Stimulated activated CD8-positive, alpha-beta memory T cell treated with anti-CD3 and anti-CD28 coated beads, Interleukin-12 subunit alpha, Interleukin-12 subunit beta, amount 100 ng/mL, for 24 hours (primary cell): ENCODE results near the gene ZNF445.
"Not testable (repeated sequence)": the region's sequence is repeated elsewhere in the genome, so short reads cannot be mapped to it uniquely, and the experiment has no call there.

Source experiments
- DNase-seq: peaks from one replicate; pipeline ENCODE4 v3.0.0-alpha.2; 2020; ENCODE audit errors: extremely low read depth

The ZNF445 gene

GRCh38 chr3:44477312-44478030 lies at the start of gene ZNF445:
TSS of gene ZNF445 (minus strand) at chr3:44477670. CDS start at chr3:44455549, 22,121 bp downstream.
- DNase-seq, result peak; percentile 56

- no peak for DNase-seq
These were observed 47.6 kb upstream of the ZNF445 start for GRCh38 chr3:44525060-44525459.

- no peak for DNase-seq
These were observed 45.0 kb upstream of the ZNF445 start for GRCh38 chr3:44522494-44522933.

DNA sequence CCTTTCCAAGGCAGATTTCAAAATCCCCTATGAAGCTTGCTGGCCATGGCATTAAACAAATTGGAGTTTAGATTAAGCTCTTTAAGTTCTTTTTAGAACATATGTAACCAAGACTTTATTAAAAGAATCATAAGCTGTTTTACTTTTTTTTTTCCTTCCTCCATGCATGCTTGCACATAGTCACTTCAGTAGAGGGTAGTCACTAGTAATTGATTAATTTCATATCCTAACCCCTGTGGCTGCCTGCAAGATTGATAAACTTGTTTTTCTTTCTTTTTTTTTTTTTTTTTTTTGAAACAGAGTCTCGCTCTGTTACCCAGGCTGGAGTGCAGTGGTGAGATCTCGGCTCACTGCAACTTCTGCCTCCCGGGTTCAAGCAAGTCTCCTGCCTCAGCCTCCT lies 44.3 kb upstream of the ZNF445 start:
- no peak for DNase-seq

DNA sequence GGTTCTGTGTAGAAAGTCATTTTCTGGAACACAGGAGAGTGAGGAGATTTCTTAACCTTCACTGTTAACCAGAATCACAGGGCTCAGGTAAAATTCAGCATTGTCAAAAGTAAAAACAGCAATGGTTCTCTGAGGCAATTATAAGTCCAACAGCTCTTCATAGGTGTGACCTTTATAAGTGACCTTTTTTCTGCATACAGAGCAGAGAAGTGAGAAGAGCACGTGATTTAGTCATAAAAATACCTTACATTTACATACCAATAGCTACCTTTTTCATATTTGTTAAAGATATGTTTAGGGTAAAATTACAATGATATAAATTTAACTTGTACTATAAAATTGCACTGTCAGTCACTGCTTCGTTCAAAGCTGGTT lies 41.3 kb upstream of the ZNF445 start:
- DNase-seq, result no peak

DNA sequence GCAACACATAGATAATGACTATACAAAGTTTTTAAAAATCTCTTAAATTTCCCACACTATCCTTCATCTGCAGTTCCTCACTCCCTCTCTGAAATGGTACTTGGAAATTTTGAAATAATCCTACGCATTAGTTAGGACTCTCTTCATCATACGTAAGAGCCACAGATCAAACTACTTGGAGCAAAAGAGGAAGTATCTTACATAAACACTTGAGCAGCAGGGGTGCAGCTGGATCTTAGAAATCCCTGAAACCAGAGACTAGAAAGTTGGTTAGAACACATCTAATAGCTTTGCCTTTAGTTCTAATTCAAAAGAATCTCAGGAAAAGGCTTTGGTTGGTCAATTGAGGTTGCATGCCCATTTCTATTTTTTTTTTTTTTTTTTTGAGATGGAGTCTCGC lies 38.8 kb upstream of the ZNF445 start:
- no peak for DNase-seq

DNA sequence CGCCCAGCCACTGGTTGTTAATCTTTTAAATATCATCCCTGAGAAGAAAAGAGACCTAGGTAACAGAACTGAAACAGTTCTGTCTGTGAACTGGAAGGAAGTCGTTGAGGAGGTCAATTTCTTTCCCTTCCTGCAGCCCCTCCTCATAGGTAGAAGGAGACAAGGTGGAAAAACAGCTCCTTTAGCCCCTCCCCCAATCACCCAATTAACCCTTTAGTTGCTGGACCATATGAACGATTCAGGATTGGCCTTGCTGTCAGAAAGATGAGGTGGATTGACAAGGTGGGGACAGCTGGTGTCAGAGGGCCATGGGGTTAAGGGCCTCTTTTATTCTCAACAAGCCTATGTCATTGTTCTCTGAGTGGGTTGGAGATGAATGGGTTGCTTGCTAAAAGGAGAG lies 36.0 kb upstream of the ZNF445 start:
- no peak for DNase-seq

GRCh38 chr3:44511238-44511566 lies 33.7 kb upstream of the ZNF445 start:
- no peak for DNase-seq

DNA sequence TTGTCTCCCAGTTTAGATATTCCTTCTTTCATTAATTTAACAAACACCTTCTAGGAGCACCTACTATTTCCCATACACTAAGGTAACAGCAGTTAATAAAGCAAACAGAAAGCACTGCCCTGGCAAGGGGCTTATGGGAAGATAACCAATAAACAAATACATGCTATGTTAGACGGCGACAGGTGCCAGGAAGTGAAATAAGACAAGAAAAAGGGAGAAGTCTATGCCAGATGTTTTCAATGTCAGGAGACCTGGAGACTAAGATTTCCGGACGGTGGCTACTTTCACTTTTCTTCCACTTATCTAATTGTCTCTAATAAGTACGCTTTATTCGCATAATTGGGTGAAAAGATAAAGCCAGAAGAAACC lies 32.5 kb upstream of the ZNF445 start:
- no peak for DNase-seq

DNA sequence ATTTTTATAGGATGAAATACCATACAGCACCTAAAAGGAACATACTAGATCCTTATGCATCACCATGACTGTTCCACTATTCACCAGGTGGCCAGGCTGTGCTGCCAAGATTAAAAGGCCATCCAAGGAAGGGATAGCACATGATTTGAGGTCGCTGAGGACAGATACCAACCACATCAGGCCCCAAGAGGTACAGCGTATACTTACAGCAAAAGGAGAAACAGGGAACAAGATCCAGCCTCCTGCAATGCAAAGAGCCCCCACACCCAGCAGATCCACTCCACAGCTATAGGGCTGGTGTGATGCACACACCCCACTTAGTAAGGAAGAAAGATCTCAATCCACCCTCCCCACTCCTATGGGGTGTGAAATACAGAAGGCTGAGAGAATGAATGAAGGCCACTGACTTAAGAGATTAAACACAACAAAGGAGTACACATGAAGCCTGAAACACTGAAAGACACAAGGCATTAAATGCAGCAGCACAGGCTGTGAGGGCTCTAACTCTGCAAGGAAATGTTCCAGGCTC lies 32.0 kb upstream of the ZNF445 start:
- DNase-seq, result no peak

DNA sequence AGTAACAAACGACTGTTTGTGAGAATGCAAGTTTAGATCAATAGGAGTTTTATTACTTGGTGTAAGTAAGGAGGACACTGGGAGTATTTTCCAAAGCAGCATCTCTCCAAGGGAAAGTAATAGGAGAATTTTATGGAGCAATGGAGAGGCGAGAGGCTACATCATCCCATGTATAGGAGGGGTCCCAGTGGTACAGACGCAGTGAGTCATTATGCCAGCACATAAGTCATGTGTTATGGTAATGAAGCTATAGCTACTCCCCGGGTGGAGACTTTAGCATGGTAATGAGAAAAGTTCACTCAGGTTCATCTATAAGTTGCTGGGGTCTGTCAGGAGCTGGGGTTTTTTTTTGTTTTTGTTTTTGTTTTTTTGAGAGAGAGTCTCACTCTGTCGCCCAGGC lies 29.5 kb upstream of the ZNF445 start:
- no peak for DNase-seq

DNA sequence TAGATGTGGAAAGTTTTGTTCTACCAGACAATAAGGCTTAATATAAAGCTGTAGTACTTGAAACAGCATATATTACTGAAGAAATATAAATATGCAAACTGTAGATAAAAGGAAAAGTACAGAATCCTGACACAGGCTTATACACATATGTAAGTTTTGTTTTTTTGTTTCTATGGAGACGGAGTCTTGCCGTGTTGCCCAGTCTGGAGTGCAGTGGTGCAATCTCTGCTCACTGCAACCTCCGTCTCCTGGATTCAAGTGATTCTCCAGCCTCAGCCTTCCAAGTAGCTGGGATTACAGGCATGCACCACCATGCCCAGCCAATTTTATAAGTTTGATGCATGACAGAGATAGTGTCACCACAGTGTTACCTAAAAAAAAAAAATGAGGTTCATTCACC lies 29.1 kb upstream of the ZNF445 start:
- no peak for DNase-seq

DNA sequence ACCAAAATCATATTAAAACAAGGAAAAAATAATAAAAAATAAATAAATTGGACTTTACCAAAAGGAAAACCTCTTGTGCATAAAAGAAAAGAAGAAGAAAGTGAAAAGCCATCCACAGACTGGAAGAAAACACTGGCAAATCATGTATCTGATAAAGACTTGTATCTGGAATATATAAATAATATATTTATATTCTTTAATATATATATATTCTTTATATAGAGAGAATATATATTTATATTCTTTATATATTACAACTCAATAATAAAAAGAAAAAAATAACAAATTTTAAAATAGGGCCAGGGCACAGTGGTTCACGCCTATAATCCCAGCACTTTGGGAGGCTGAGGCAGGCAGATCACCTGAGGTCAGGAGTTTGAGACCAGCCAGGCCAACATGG lies 27.1 kb upstream of the ZNF445 start:
- no peak for DNase-seq

- DNase-seq, result not testable (repeated sequence)
These were observed 25.7 kb upstream of the ZNF445 start for GRCh38 chr3:44503178-44503577.

DNA sequence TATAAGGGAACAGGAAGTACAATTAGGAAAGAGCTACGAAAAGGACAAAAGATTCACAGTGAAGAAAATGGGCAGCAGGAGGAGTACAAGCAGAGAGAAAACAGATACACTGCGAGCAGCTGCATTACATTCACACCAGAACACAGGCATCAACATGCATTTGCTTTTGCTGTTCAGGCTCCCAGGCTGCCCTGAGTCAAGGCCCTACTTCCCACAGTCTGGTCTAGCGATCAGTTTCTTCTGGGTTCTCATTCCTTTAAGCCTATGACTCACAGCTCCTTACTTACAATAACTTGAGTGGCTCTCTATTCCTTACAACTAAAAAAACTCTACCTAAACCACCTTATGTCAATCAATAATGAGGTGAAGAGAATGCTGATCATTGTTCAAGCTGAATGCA lies 24.5 kb upstream of the ZNF445 start:
- DNase-seq, result no peak

- not testable (repeated sequence) for DNase-seq
These were observed 22.4 kb upstream of the ZNF445 start for GRCh38 chr3:44499899-44500168.

DNA sequence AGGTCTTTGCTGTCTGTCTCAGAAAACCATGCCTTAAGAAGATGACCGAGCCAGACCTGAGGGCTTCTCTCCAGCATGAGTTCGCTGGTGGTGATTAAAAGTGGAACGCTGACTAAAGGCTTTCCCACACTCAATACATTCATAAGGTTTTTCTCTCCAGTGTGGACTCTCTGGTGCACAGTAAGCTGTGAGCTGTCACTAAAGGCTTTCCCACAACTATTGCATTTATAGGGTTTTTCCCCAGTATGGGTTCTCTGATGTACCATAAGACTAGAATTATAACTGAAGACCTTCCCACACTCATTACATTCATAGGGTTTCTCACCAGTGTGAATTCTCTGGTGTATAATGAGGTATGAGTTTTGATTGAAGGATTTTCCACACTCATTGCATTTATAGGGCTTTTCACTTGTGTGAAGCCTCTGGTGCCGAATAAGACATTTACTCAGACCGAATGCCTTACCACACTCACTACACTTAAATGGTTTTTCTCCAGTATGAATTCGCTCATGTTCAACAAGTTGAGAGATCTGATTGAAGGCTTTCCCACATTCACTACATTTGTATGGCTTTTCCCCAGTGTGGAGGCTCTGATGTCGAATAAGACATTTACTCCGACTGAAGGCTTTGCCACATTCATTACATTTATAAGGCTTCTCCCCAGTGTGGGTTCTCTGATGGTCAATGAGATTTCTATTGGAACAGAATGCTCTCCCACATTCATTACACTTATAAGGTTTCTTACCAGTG lies 21.9 kb upstream of the ZNF445 start:
- no peak for DNase-seq

DNA sequence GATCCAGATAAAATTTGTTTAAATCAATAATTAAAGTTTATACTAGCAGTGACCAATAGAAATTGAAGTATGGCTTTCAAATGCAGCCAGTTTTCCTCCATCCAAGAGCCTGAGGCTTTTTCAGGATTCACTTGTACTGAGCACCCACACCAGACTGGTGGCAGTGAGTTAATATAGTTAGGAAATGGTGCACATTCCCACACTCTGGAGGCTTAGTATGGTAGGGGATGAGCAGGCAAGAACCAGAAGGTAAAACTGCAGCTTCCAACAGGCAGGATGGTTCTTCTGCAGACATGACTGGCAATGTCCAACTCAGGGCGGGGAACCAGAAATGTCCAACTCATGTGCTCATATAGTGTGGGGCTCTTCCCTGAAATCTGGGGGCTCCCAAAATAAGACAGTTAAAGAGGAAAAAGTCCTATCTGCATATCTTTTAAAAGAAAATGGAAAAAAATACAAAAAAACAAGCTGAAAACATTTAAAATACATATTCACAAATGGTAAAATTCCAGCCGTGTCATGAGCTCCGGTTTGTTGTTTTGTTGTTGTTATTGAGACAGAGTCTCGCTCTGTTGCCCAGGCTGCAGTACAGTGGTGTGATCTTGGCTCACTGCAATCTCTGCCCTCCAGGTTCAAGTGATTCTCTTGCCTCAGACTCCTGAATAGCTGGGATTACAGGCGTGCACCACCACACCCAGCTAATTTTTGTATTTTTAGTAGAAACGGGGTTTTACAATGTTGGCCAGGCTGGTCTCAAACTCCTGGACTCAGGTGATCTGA lies 18.4 kb upstream of the ZNF445 start:
- DNase-seq, result no peak

DNA sequence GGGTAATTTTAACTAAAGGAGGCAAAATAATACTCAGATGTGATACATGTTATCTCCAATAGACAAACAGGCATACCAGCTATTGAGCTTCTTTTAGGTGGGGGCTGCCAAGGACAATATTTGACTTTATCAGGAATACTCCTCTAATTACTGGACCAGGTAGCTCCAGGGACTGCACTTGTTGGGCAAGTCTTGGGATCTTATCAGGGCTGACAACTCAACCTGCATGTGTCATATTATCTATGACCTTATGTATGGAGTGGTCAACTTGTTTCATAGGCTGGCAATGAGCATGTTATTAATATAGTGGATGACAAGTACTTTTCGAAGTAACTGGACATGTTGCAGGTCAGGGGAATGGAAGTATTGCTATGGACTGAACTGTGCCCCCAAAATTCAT lies 15.0 kb upstream of the ZNF445 start:
- no peak for DNase-seq

GRCh38 chr3:44482721-44483120 lies 5.3 kb upstream of the ZNF445 start:
- DNase-seq, result no peak

DNA sequence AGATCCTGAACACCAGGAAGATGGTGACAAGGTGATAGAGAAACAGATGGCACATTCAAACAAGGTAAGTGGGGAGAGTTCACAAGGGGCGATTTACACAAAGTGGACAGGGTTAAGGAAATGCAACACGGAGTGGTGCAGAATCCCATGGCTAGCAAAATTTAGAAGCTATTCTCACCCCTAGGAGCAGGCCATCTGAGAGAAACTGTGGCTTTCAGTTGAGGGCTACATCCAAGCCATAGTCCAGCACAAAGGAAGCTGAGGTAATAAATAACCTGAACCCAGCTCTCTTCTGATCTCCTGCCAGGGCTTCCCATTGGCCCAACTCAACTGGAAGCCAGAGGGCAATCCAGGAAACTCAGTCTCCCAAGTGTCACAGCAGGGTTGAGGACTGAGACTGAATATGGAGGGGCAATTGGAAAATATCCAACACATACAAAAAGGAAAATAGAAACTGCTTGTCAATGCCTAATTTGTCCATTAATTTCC lies 1.2 kb upstream of the ZNF445 start:
- DNase-seq, result no peak

- no peak for DNase-seq
These were observed 592 bp upstream of the ZNF445 start for GRCh38 chr3:44478055-44478468.

DNA sequence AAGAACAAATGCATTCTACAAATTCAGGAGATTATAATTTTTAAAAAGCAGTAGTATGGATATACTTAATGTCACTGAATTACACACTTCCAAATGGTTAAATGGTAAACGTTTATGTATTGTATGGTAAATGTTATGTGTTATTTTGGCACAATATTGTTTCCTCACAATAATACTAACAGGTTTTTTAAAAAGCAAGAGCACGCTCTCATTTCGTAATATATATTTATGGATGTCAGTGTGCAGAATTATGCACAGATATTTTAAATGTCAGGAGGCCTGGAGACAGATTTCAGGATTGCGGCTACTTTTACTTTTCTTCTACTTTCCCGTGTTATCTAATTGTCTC lies 533 bp downstream of the ZNF445 start:
- DNase-seq, result no peak
